ENCODE data around the gene ERC2.

ERC2 gene

DNA sequence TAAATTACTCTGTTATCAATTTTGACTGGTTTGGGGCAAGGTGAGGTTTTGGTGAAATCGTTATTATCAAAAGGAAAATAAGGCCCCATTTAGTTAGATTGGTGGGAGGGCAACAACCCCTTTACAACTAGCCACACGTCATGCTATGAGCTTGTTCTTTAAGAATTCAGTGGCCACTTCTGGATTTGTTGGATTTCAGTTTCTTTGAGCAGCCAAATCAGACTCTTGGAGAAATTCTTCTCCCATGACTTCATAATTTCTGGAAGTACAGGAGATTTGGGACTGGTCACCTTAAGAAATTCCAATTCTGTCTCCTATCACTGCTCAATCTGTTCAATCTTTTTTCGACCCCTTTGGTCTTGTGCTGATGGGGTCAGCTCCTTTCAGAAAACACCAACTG lies 966.4 kb downstream of the ERC2 start:
- no peak overlapping the region for H3K27ac ChIP-seq
- TF ChIP-seq, protein P1, sequence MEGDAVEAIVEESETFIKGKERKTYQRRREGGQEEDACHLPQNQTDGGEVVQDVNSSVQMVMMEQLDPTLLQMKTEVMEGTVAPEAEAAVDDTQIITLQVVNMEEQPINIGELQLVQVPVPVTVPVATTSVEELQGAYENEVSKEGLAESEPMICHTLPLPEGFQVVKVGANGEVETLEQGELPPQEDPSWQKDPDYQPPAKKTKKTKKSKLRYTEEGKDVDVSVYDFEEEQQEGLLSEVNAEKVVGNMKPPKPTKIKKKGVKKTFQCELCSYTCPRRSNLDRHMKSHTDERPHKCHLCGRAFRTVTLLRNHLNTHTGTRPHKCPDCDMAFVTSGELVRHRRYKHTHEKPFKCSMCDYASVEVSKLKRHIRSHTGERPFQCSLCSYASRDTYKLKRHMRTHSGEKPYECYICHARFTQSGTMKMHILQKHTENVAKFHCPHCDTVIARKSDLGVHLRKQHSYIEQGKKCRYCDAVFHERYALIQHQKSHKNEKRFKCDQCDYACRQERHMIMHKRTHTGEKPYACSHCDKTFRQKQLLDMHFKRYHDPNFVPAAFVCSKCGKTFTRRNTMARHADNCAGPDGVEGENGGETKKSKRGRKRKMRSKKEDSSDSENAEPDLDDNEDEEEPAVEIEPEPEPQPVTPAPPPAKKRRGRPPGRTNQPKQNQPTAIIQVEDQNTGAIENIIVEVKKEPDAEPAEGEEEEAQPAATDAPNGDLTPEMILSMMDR (IDR thresholded peaks at IDR 0.05), result no peak

DNA sequence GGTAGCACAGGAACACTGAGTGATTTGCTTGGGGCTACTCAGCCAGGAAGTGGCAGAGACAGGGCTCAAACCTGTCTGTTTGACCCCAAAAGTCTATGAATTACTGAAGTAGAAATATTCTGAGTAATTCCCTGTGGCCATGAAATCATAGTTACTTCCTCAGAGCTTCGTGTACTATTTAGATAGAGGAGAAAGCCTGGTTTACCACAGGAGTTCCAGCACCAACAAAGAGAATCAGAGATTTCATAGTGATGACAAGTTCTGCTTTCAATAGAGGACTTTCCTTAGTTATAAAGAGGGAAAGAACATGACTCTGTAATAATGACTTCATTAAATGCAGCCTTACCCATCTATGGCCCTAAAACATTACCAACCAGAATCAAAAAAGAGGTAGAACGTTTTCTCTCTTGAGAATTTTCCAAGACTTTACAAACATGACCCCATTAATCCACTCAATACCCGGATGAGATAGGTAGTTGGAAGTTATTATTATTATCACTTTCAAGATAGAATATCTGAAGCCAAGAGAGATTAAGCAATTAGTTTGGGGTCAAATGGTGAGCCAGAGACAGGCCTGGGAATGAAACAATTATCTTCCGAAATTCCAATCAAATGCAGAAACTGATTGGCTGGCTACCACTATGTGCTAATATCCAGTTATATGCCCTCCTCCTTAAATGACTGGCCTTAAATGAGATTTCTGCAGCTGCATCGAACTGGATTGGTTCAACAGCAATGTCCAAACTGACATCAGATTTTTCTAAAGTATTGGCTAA lies 967.5 kb downstream of the ERC2 start:
- TF ChIP-seq ZFX (IDR thresholded peaks at IDR 0.05; ENCODE audit: borderline replicate concordance), result no peak
- TF ChIP-seq, protein P1 (IDR thresholded peaks at IDR 0.05), result no peak
- no peak overlapping the region for H3K27ac ChIP-seq

DNA sequence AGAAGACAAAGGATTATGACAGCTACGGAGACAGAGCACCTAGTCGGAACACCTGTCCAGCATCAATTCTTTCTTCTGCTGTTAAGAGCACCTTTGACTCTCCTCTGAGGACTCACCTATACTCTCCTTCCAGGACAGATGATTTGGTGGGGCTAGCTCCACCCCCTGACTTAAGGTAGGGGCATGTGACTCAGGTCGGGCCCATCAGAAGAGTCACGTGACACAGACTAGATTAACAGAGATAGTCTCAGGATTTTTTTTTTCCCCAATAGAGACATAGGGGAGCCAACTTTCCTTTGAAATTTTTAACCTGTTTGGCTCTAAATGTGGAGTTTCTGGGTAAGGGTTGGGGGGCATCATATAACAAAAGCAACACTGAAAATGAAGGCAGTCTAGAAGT lies 969.7 kb downstream of the ERC2 start:
- H3K27ac ChIP-seq, result no peak overlapping the region
- no peak for TF ChIP-seq ZFX (IDR thresholded peaks at IDR 0.05; ENCODE audit: borderline replicate concordance)
- TF ChIP-seq, protein P1 (IDR thresholded peaks at IDR 0.05), result no peak

DNA sequence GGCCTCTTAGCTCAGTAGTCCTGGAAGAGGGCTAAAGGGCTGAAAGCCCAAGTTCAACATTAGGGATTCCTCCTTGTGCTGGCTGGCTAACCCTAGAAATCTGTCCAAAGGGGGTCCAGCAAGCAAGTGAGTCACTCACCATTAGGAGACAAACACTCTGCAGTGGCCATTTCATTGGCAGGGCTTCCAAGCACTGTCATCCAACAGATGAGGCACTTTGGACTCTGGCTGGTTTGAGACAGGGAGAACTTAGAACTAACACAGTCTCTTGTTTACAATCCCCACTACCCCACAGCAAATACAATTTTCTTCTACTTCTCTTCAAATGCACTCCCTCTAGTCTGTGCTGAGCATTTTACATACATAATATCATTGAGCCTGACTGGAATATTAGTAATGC lies 971.0 kb downstream of the ERC2 start:
- TF ChIP-seq, protein P1 (IDR thresholded peaks at IDR 0.05), result no peak
- TF ChIP-seq ZFX (IDR thresholded peaks at IDR 0.05; ENCODE audit: borderline replicate concordance), result no peak
- H3K27ac ChIP-seq, result no peak overlapping the region

DNA sequence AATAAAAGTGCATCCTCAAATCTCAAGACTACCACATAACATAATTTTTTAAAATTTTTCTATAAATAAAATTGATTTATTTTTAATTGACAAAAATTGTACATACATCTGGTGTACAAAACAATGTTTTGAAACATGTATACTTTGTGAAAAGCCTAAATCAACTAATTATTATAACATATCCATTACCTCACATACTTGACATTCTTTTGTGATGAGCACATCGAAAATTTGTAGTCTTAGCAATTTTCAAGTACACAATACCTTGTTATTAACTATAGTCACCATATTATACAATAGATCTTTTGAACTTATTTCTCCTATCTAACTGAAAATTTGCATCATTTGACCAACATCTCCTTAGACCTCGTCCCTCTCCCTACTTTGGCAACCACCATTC lies 973.3 kb downstream of the ERC2 start:
- TF ChIP-seq, protein P1 (IDR thresholded peaks at IDR 0.05), result no peak
- no peak for TF ChIP-seq ZFX (IDR thresholded peaks at IDR 0.05; ENCODE audit: borderline replicate concordance)
- no peak overlapping the region for H3K27ac ChIP-seq

DNA sequence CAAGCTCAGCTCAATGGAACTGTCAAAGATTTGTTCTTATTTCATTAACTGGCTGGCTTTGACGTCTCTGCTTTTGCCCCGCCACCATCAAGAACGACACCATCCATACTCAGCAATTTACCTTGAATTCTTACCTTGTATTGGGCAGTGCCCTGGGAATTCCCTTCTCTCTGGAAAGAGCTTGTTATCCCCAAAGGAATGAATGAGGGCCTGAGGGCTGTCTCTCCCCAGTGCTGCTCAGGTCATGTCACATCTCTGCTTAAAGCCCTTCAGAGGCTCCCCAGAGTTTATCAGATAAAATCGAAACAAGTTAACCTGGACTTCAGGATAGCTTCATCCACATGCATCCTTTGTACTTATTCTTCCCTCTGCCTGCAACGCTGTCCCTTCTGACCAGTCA lies 975.3 kb downstream of the ERC2 start:
- H3K27ac ChIP-seq, result no peak overlapping the region
- no peak for TF ChIP-seq ZFX (IDR thresholded peaks at IDR 0.05; ENCODE audit: borderline replicate concordance)
- TF ChIP-seq, protein P1 (IDR thresholded peaks at IDR 0.05), result no peak

DNA sequence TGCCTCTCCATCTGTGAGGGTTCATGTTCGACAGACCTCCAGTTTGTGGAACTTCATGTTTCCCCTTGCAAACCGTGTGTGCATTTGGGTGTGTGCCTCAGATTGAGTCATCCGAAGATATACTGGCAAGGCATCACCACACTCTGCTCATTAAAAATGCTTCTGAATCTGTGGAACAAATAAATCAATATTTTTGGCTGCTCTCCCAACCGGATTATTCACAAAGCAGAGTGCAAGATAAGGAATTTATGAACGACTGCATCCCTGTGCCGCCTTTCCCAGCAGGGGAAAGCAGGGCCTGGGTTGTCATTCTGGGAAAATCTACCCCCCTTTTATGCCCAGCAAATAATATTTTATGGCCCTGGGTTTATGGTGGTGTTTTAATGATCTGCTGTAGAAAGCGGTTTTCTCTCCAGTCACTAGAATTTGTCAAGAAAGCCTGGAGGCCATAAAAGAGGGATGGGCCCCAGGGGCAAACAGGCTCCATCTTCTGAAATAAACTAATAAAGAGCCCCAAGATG lies 976.9 kb downstream of the ERC2 start:
- no peak overlapping the region for H3K27ac ChIP-seq
- no peak for TF ChIP-seq ZFX (IDR thresholded peaks at IDR 0.05; ENCODE audit: borderline replicate concordance)
- TF ChIP-seq, protein P1 (IDR thresholded peaks at IDR 0.05), result no peak

All from 22Rv1 (cell line).